Keratinocyte (primary cell): ENCODE data around the gene UBE2L6.

Experiments used
- CTCF ChIP-seq, 3 experiments: IDR thresholded peaks in 1 of 3; conservative IDR thresholded peaks in 1 of 3; optimal IDR thresholded peaks in 1 of 3; 2 replicates in 2 of 3; 3 replicates in 1 of 3; pipeline versions ENCODE3 to v1.5.1; 2011; ENCODE audit warnings: low read length in 3 of 3, mild to moderate bottlenecking in 3 of 3, moderate library complexity in 2 of 3, control low read depth in 1 of 3, inconsistent platforms in 1 of 3; ENCODE audit not compliant: insufficient read depth in 2 of 3; ENCODE audit errors: extremely low read depth in 1 of 3
- EZH2 ChIP-seq: IDR thresholded peaks from one replicate; pipeline ENCODE4 v1.6.1; 2012; ENCODE audit warnings: inconsistent platforms, mild to moderate bottlenecking, low read length, moderate library complexity

GRCh38 chr11:57506522-57506921 lies 61.0 kb downstream of the UBE2L6 start:
- no peak for TF ChIP-seq EZH2
- no peak for TF ChIP-seq CTCF (optimal IDR thresholded peaks at IDR 0.05 in 1 of 3, IDR thresholded peaks at IDR 0.05 in 1 of 3, conservative IDR thresholded peaks at IDR 0.05 in 1 of 3; ENCODE audit: extremely low read depth in 1 of 3, insufficient read depth in 2 of 3, low read length in 3 of 3)
